HG02763 (cell line): ENCODE results near the gene BFSP2.

Experiments used
- ATAC-seq: cut with Tn5 transposase; IDR thresholded peaks from one replicate; pipeline ENCODE4 v1.9.1; 2021; ENCODE audit warnings: mild to moderate bottlenecking, moderate library complexity; ENCODE audit not compliant: unreplicated experiment

The BFSP2 gene

GRCh38 chr3:133413161-133414020, 13.5 kb downstream of the BFSP2 start:
- no peak for ATAC-seq

GRCh38 chr3:133414021-133414392, 14.2 kb downstream of the BFSP2 start:
- no peak for ATAC-seq

- ATAC-seq = no peak
Observed at GRCh38 chr3:133418361-133418760, 18.5 kb downstream of the BFSP2 start.

GRCh38 chr3:133419151-133419909, 19.5 kb downstream of the BFSP2 start:
- ATAC-seq = no peak

- no peak for ATAC-seq
Observed at GRCh38 chr3:133424937-133425869, 25.3 kb downstream of the BFSP2 start.

GRCh38 chr3:133425898-133426297, 26.0 kb downstream of the BFSP2 start:
- ATAC-seq = no peak

GRCh38 chr3:133426721-133427120, 26.9 kb downstream of the BFSP2 start:
- no peak for ATAC-seq

- ATAC-seq = no peak
Observed at GRCh38 chr3:133428552-133428951, 28.7 kb downstream of the BFSP2 start.

- no peak for ATAC-seq
Observed at GRCh38 chr3:133429063-133429462, 29.2 kb downstream of the BFSP2 start.

- ATAC-seq = no peak
Observed at GRCh38 chr3:133439563-133439962, 39.7 kb downstream of the BFSP2 start.

GRCh38 chr3:133440652-133441051, 40.8 kb downstream of the BFSP2 start:
- ATAC-seq = no peak

GRCh38 chr3:133441867-133442270, 42.0 kb downstream of the BFSP2 start:
- peak; percentile 65 for ATAC-seq

- no peak for ATAC-seq
Observed at GRCh38 chr3:133442518-133442917, 42.7 kb downstream of the BFSP2 start.

- no peak for ATAC-seq
Observed at GRCh38 chr3:133443649-133444422, 44.0 kb downstream of the BFSP2 start.

- no peak for ATAC-seq
Observed at GRCh38 chr3:133444423-133444774, 44.5 kb downstream of the BFSP2 start.

- ATAC-seq = no peak
Observed at GRCh38 chr3:133445108-133445507, 45.3 kb downstream of the BFSP2 start.

GRCh38 chr3:133447750-133448477, 48.1 kb downstream of the BFSP2 start:
- ATAC-seq = no peak

GRCh38 chr3:133448478-133449122, 48.7 kb downstream of the BFSP2 start:
- peak; percentile 94 for ATAC-seq

- ATAC-seq = no peak
Observed at GRCh38 chr3:133451309-133451708, 51.5 kb downstream of the BFSP2 start.
